IMR-90 (cell line): ENCODE data around the gene HMOX1.

Experiments used
- BHLHE40 ChIP-seq: fragments of 150-350 bp; IDR thresholded peaks from 2 replicates; pipeline ENCODE4 v1.6.1; 2016; ENCODE audit warnings: mild to moderate bottlenecking, low read depth, low read length
- CEBPB ChIP-seq: IDR thresholded peaks from 2 replicates; pipeline ENCODE4 v1.6.1; 2012; ENCODE audit warnings: low read depth, low read length, improper control_type of control experiment
- CTCF ChIP-seq: conservative IDR thresholded peaks from 2 replicates; pipeline ENCODE4 v1.5.1; 2012; ENCODE audit warnings: mild to moderate bottlenecking, low read depth, low read length, improper control_type of control experiment
- ELK1 ChIP-seq: fragments of 150-350 bp; IDR thresholded peaks from 2 replicates; pipeline ENCODE4 v1.6.1; 2016; ENCODE audit warnings: low read depth, mild to moderate bottlenecking, low read length, moderate library complexity, borderline replicate concordance
- FOS ChIP-seq: fragments of 150-350 bp; IDR thresholded peaks from 2 replicates; pipeline ENCODE4 v1.6.1; 2016; ENCODE audit warnings: low read depth, low read length
- MAFK ChIP-seq: IDR thresholded peaks from 2 replicates; pipeline ENCODE4 v1.6.1; 2012; ENCODE audit warnings: low read depth, low read length, improper control_type of control experiment
- MAZ ChIP-seq: IDR thresholded peaks from 2 replicates; pipeline ENCODE4 v1.6.1; 2012; ENCODE audit warnings: low read depth, mild to moderate bottlenecking, low read length, improper control_type of control experiment, moderate library complexity, borderline replicate concordance
- MXI1 ChIP-seq: IDR thresholded peaks from 2 replicates; pipeline ENCODE4 v1.6.1; 2012; ENCODE audit warnings: low read depth, mild to moderate bottlenecking, low read length, moderate library complexity, borderline replicate concordance
- POLR2A ChIP-seq: IDR thresholded peaks from 2 replicates; pipeline ENCODE4 v1.6.1; 2012; ENCODE audit warnings: mild to moderate bottlenecking, low read depth, low read length
- RAD21 ChIP-seq: IDR thresholded peaks from 2 replicates; pipeline ENCODE4 v1.6.1; 2012; ENCODE audit warnings: low read length, improper control_type of control experiment
- RCOR1 ChIP-seq: IDR thresholded peaks from 2 replicates; pipeline ENCODE4 v1.6.1; 2012; ENCODE audit warnings: mild to moderate bottlenecking, low read length, improper control_type of control experiment; ENCODE audit not compliant: insufficient replicate concordance
- RFX5 ChIP-seq: IDR thresholded peaks from 2 replicates; pipeline ENCODE4 v1.8.0; 2012; ENCODE audit warnings: low read depth, mild to moderate bottlenecking, low read length, moderate library complexity
- SMC3 ChIP-seq: fragments of 150-350 bp; IDR thresholded peaks from 2 replicates; pipeline ENCODE4 v1.6.1; 2016; ENCODE audit warnings: low read depth, mild to moderate bottlenecking, antibody characterized with exemption, low read length, moderate library complexity
- USF2 ChIP-seq: fragments of 150-350 bp; IDR thresholded peaks from 2 replicates; pipeline ENCODE4 v1.6.1; 2017; ENCODE audit warnings: mild to moderate bottlenecking, antibody characterized with exemption, low read length, low read depth

GRCh38 chr22:35425971-35426800, 45.3 kb downstream of the HMOX1 start:
- TF ChIP-seq POLR2A (no peak), CTCF (no peak), CEBPB (no peak), MXI1 (no peak), RAD21 (no peak), FOS (no peak), ELK1 (no peak), SMC3 (no peak), MAZ (0 out of 2 replicates have a peak, but pooled peaks have one; percentile 11), RCOR1 (no peak), MAFK (no peak), USF2 (no peak), BHLHE40 (no peak), RFX5 (no peak)
